NCI-H1048 (cell line): ENCODE results near the gene TTC9B.
"Not testable (repeated sequence)": the region's sequence is repeated elsewhere in the genome, so short reads cannot be mapped to it uniquely, and the experiment has no call there.

Experiments
- DNase-seq: peaks from one replicate; lab custom pipeline; 2025; lab: John Stamatoyannopoulos, UW

TTC9B gene

DNA sequence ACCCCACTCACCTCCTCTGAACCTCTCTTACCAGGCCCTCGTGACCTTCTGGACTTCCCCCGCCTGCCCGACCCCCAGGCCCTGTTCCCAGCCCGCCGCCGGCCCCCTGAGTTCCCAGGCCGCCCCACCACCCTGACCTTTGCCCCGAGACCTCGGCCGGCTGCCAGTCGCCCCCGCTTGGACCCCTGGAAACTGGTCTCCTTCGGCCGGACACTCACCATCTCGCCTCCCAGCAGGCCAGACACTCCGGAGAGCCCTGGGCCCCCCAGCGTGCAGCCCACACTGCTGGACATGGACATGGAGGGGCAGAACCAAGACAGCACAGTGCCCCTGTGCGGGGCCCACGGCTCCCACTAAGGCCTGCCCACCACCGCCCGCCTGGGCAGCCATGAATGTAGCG is 3.2 kb downstream of the TTC9B start:
- DNase-seq: no peak

DNA sequence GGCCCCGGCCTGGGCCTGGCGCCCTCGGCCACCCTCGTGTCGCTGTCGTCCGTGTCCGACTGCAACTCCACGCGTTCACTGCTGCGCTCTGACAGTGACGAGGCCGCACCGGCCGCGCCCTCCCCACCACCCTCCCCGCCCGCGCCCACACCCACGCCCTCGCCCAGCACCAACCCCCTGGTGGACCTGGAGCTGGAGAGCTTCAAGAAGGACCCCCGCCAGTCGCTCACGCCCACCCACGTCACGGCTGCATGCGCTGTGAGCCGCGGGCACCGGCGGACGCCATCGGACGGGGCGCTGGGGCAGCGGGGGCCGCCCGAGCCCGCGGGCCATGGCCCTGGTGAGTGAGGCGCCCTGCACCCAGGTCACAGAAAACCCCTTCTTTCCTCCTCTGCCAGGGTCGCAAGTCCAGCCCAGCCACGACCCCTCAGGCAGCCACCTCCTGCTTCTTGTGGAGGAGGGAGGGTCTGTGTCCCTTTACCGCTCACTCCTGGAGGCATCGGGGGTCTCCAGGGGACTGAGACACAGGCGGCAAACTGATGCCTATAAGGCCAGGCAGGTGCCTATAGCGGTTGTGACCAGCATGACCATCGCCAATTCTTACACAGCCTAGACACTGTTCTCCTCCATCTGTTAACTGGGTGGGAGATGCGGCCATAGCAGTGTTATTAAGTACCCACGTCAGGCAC is 4.2 kb downstream of the TTC9B start:
- no peak for DNase-seq

DNA sequence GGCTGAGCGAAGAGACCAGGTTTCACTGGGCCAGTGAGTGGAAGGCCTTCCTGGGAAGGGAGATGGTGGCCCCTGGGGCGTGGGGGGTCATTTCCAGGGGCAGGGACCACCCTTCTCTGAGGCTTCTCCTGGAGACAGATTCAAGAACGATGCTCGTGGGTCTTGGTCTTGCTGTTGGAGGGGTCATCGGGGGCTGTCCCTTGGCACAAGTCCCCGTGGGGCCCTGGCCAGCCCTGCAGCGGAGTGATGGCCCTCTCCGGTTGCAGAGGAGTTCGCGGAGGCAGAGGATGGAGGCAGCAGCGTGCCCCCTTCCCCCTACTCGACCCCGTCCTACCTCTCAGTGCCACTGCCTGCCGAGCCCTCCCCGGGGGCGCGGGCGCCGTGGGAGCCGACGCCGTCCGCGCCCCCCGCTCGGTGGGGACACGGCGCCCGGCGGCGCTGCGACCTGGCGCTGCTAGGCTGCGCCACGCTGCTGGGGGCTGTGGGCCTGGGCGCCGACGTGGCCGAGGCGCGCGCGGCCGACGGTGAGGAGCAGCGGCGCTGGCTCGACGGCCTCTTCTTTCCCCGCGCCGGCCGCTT is 4.8 kb downstream of the TTC9B start:
- no peak for DNase-seq

DNA sequence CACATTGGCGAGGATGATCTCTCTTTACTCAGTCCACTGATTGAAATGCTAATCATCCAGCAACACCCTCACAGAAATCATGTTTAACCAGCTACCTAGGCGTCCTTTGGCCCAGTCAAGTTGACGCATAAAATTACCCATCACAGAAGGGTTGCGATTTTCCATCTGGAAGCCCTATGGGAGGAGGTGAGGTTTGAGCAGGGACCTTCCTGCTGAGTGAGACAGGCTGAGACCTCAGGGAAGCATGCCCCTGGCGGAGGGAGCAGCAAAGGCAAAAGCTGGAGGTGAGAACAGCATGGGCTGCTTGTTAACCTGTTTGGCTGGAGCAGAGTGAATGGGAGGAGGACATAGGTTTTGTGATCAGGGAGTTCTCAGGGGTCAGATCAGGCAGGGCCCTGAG is 7.3 kb downstream of the TTC9B start:
- DNase-seq: no peak

DNA sequence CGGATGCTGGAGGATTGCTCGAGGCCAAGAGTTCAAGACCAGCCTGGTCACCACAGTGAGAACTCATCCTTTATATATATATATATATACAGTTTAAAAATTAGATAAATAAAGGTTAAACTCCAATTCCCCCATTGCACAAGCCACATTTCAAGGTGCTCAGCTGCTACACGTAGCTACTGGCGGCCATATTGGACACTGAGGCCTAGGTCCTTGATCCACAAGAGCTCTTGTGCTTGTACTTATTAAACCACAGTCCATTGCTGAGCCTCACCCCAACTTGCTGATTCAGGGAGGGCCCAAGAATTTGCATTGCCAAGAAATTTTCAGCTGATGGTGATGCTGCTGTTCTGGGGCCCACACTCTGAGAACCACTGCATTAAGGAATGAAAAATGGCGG is 9.6 kb downstream of the TTC9B start:
- no peak for DNase-seq

DNA sequence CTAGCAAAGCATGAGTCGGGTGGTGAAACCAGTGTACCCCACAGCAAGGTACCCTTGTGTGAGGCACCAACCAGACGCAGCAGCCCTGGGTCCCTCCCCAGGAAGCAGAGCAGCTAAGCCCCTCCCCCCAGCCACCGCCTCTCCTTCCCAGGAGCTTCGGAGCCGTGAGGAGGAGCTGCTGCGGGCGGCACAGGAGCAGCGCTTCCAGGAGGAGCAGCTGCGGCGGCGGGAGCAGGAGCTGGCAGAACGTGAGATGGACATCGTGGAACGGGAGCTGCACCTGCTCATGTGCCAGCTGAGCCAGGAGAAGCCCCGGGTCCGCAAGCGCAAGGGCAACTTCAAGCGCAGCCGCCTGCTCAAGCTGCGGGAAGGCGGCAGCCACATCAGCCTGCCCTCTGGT is 12.4 kb downstream of the TTC9B start:
- DNase-seq: no peak

DNA sequence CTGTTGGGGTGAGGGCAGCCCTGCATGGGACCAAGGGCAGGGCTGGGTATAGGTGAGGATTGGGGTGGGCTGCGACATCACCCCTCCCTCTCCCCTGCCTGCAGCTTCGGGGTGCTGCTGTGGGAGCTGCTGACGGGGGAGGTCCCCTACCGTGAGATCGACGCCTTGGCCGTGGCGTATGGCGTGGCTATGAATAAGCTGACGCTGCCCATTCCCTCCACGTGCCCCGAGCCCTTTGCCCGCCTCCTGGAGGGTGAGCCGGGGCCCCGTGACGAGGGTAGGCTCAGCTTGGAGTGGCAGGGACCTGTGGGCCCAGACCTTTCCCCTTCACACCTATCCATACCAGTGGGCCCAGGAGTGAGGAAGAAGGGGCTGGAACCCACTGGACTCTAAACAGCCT is 13.8 kb downstream of the TTC9B start:
- DNase-seq: no peak

DNA sequence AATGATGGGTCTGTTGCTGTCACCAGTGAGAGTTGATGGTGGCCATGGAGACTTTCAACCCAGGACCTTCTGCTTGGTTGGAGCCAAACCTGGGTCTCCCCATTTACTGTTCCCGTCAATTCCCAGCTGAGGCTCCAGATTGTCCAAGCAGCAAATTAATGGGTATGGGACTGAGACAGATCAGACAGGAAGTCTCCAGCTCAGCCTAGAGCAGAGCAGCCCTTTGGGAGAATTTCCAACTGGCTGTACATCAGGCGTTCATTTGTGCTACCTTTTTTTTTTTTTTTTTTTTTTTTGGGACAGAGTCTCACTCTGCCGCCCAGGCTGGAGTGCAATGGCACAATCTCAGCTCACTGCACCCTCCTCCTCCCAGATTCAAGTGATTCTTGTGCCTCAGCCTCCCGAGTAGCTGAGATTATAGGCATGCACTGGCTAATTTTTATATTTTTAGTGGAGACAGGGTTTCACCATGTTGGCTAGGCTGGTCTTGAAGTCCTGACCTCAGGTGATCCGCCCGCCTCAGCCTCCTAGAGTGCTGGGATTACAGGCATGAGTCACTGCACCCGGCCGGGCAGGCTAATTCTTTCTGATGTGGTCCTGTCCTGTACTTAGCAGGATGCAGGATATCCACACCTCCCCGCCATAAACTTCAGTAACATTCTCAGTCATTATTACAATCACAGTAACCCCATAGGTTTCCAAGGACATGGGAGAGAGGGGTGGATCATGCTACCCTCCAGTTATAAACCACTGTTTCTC is 17.7 kb downstream of the TTC9B start:
- no peak for DNase-seq

DNA sequence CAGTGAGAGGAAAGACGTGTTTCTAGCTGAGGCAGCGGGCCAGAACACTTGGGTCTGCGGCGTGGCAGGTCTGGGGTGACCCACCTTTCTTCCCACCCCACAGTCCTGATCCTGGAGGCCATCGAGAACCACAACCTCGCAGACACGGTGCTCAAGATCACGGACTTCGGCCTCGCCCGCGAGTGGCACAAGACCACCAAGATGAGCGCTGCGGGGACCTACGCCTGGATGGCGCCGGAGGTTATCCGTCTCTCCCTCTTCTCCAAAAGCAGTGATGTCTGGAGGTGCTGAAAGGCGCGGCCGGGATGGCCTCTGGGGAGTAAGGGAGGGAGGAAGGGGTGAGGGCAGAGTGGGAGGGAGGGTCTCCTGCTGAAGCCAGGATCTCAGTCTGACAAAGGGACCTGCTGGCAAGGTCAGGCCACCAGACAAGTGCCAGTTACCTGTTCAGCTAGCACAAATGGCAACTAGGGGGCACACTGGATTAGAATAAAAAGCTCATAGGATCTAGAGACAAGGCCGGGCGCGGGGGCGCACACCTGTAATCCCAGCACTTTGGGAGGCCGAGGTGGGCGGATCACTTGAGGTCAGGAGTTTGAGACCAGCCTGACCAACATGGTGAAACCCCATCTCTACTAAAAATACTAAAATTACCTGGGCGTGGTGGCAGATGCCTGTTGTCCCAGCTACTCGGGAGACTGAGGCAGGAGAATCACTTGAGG is 19.8 kb downstream of the TTC9B start:
- DNase-seq: no peak

DNA sequence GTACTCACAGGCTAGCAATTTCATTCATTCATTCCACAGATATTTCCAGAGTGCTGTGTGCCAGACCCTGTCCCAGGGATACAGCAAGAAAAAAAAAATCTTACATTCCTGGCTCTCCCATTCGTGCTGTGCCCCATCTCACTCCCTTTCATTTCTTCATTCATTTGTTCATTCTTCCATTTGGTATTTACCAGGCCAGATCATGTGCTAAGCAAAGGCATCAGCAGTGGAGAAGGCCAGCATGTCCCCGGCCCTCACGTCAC is 24.7 kb downstream of the TTC9B start:
- DNase-seq: no peak

DNA sequence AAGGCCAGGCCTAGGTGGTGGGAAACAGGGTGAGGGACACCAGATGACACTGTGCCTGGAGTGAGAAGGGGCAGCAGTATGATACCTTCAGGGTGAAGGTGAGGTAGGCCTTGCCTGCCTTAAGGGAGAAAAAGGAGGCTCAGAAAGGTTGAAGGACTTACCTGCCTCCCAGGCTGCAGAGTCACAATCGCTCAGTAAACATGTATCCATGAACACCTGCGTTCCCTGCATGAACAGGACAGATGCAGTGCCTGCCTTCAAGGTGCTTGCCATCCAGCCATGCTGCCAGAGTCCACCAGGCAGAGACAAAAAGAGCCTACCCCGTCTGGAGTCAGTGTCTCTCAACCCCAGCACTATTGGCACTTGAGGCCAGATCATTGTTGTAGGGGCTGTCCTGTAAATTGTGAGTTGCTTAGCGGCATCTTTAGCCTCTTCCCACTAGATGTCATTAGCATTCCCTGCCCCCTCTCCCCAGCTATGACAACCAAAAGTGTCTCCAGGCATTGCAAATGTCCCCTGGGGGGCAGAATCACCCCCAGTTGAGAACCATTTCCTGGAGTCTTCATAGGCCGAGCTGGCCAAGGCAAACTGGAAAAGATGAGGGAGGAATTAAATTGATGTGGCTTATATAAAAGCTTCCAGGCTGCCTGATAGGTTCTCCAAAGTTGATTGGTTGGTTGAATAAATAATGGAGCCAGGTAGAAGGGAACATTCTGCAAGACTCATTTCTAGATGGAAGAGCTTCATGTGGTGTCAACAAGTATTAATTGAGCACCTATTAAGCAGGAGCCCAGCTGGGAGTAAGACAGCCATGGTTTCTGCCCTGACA is 25.2 kb downstream of the TTC9B start:
- DNase-seq: no peak

DNA sequence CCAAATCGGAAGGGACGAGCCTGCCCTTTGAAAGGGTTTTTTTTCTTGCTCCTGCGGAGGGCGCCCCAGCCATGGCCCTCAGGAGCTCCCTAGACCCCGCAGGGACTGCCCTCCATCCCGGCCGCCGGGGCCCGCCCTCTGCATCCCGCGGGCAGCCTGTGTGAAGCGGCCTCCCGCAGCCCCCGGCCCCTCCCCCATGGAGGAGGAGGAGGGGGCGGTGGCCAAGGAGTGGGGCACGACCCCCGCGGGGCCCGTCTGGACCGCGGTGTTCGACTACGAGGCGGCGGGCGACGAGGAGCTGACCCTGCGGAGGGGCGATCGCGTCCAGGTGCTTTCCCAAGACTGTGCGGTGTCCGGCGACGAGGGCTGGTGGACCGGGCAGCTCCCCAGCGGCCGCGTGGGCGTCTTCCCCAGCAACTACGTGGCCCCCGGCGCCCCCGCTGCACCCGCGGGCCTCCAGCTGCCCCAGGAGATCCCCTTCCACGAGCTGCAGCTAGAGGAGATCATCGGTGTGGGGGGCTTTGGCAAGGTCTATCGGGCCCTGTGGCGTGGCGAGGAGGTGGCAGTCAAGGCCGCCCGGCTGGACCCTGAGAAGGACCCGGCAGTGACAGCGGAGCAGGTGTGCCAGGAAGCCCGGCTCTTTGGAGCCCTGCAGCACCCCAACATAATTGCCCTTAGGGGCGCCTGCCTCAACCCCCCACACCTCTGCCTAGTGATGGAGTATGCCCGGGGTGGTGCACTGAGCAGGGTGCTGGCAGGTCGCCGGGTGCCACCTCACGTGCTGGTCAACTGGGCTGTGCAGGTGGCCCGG is 26.1 kb downstream of the TTC9B start:
- no peak for DNase-seq

DNA sequence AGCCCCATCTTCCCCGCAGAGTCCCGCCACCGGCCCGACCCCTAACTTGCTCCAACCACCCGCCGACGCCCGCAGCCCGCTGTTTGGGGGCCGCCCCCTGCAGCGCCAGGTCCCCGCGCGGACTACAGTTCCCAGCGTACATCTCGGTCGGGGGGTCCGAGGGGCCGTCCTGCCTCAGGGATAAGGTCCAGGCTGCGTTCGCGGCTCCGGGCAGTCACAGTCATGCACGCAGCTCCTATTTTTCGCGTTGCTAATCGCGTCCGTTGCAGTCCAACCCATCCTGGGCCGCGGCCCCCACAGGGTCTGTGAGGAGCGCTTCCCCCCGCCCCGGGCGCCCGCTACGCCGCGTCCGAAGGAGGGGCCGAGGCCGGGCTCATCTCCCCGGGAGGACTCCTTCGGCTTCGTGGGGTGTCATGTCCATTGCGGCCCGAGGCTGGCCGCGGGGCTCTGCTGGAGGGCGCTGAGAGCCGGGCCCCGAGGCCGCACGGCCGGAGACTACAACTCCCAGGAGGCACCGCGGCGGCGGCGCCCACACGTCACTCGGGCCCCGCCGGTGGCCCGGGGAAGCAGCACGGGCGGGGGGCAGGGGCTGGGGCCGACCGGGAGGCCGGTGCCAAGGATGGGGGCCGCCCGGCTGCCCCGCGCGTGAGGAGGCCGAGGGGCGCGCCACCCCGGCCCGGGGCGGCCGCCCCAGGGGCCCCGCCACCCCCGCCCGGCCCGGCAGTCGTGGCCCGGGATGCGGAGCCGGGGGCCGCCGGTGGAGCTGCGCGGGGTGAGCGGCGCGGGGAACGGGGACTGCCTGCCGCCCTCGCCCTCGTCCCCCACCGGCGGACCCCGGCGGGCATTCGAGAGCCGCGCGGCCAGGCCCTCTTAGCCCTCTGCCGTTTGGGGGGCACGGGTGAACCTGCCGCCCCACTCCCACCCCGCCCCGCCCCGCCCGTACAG is 27.0 kb downstream of the TTC9B start, which contains the start of gene MAP3K10:
Gene MAP3K10 (plus strand): TSS at position 536 of the 945 bp plus-strand sequence. CDS start 606 bp downstream, outside the sequence.
- DNase-seq: no peak

DNA sequence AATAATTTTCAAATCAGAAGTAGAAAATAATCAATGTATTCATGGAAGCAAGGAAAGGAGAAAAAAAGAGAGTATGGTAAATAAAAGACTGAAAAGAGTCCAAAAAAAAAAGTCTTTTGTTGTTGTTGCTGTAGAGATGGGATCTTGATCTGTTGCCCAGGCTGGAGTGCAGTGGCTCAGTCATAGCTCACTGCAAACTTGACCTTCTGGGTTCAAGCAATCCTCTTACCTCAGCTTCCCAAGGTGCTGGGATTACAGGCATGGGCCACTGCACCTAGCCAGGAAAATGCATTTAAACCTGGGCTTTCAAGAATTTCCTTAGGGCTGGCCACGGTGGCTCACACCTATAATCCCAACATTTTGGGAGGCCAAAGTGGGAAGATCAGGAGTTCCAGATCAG is 33.9 kb downstream of the TTC9B start:
- no peak for DNase-seq

DNA sequence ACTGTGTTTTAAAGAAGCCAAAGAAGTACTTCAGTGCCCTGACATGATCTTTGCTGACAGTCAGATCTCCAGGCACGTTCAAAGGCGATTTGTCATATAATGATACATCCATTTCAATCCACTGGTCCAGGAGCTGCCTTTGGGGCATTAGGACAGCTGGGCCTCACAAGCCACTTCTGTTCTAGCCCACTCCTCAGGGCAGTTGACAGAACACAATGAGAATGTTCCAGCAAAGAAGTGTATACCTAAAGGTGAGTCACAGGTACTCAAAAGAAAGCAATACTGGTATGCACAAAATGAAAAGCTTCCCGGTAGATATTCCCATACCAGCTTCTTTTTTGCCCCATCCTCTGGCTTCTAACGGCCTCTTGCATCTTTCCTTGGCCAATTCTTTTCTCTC is 39.4 kb downstream of the TTC9B start:
- DNase-seq: no peak

DNA sequence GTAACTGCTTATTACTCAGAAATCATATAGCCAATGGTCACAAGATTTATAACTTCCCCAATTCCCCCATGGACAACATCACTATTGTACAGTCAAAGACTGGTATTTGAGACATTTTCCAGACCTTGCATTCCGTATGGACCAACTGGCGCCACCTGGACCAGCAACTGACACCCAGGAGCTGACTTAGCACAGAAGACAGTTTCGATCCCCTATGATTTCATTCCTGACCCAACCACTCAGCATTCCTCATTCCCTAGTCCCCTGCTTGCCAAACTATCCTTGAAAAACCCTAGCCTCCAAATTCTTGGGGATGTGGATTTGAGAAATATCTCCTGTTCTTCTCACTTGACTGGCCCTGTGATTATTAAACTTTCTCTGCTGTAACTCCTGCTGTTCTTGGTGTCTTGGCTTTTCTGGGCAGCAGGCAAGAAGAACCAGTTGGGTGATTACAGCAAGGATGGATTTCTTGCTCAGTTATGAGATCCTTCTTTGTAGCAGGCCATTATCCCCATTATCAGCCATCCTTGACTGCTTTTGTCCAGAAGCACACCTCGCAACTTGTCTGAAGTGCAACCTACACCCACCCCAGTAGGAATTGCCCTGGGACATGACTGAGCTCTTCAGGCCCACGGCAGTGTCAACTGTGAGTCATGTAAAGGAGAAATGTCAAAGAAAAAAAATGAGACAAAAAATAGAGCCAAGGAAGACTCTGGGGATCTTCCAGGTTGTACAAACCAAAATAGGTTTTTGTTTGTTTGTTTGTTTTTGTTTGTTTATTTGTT is 40.7 kb downstream of the TTC9B start:
- no peak for DNase-seq

DNA sequence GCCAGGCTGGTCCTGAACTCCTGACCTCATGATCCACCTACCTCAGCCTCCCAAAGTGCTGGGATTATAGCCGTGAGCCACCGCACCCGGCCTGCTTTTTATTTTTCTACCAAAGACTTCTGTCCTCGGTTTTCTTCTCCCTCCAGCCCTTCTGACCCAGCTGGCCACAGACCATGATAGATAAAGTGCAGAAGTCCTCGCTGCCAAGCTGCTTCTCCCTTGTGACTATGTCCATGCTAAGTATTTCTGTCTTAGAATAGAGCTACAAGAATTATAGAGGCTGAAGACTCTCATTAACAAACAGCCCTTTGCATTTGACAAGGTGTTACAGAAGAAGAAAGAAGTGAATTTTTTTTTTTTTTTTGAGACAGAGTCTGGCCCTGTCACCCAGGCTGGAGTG is 42.4 kb downstream of the TTC9B start:
- DNase-seq: no peak

DNA sequence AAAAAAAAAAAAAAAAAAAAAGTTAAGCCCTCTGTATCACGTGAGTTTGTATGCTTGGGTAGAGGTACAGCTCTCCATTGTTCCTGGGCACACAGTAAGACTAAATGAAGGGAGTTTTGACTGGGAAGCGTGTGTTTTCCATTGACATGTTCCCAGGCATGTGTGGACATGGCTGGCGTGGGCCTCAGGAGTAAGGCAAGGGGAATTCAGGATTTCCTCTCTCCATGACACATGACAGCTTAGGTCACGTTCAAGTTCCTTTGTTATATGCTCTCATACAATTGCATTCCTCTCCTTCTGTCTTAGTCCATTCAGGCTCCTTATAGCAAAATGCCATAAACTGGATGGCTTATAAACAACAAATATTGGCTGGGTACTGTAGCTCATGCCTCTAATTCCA is 44.1 kb downstream of the TTC9B start:
- DNase-seq: no peak

DNA sequence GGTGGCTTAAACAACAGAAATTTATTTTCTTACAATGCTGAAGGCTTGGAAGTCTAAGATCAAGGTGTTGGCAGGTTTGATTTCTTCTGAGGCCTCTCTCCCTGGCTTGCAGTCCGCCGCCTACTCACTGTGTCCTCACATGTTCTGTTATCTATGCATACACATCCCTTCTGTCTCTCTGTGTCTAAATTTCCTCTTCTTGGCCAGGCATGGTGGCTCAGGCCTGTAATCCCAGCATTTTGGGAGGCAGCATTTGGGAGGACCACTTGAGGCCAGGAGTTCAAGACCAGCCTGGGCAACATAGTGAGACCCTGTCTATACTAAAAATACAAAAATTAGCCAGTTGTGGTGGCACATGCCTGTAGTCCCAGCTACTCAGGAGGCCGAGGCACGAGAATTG is 46.9 kb downstream of the TTC9B start:
- not testable (repeated sequence) for DNase-seq
